ENCODE measurements around the gene MGLL.

MGLL gene

DNA sequence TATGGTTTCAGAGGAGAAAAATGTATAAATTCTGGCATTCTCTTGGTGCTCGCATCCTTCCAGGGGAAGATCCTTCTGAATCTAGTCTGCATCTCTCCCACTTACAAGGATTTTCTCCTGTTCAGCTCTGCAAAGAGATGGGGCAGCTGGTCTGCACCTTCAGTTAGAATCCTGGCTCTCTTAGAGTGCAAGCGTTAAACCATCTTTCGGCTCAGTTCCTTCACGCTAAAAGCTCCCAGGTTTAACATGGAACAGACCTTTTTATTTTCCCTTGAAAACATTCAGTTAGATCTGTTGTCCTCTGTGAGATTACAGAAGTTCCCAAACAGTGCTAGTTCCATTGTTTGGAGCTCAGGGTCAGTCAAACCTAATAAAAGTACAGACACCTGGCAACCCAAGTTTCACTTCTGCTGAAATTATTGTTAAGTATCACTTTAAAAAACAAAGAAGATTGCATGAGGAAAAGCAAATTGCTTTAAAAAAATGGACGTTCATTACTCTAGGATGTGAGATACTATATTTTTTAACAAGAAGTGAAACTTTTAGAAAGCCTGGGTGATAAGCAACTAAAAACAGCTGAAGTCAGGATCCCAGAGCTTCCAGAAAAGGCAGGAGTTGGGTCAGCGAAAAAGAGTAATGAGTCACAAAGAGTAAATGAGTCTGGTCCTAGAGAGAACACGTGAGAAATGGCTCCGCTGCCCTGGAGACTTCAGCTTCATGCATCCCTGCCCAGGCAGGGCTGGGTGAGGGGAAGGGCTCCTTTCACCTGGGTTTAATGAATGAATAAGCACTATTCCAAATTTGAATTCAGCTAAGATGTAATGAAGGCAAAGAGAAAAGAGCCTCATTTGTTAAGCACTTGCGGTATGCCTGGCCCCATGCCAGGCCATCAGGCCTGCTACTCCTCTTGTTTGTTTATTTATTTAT is 86.3 kb downstream of the MGLL start:
- TF ChIP-seq, protein P1, sequence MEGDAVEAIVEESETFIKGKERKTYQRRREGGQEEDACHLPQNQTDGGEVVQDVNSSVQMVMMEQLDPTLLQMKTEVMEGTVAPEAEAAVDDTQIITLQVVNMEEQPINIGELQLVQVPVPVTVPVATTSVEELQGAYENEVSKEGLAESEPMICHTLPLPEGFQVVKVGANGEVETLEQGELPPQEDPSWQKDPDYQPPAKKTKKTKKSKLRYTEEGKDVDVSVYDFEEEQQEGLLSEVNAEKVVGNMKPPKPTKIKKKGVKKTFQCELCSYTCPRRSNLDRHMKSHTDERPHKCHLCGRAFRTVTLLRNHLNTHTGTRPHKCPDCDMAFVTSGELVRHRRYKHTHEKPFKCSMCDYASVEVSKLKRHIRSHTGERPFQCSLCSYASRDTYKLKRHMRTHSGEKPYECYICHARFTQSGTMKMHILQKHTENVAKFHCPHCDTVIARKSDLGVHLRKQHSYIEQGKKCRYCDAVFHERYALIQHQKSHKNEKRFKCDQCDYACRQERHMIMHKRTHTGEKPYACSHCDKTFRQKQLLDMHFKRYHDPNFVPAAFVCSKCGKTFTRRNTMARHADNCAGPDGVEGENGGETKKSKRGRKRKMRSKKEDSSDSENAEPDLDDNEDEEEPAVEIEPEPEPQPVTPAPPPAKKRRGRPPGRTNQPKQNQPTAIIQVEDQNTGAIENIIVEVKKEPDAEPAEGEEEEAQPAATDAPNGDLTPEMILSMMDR (IDR thresholded peaks at IDR 0.05): no peak
- TF ChIP-seq ZFX (IDR thresholded peaks at IDR 0.05; ENCODE audit: borderline replicate concordance): no peak
- no peak overlapping the region for H3K27ac ChIP-seq

DNA sequence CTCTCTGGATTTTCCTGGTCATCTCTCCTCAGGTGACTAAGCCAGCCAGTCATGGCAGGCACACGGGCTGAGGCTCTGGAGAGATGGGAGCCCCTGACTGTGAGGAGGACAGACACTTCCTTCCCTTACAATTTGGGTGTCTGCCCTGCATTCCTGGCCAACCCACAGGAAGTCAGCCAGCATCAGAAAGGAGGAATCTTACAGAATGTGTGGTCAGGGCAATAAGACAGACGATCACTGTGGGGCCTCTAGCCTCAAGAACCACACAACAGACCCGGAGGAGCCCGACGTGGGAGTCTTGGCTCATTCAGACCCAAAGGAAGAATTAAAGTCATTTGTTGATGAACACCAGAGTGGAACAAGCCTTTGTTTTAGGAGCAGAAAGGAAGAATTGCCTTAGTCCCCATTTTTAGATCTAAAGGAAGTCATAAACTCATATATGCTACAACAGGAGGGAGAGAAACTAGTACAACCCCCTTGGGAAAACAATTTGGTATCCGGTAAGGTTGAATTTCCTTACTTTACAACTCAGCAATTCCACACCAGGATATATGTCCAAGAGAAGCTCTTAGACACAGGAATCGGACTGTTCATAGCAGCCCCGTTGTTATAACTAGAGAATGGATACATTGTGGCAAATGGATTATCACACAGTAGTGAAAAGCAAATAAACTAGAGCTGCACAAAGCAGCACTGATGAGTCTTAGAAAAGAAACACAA is 87.4 kb downstream of the MGLL start:
- no peak overlapping the region for H3K27ac ChIP-seq
- TF ChIP-seq, protein P1 (IDR thresholded peaks at IDR 0.05): no peak
- TF ChIP-seq ZFX (IDR thresholded peaks at IDR 0.05; ENCODE audit: borderline replicate concordance): no peak

DNA sequence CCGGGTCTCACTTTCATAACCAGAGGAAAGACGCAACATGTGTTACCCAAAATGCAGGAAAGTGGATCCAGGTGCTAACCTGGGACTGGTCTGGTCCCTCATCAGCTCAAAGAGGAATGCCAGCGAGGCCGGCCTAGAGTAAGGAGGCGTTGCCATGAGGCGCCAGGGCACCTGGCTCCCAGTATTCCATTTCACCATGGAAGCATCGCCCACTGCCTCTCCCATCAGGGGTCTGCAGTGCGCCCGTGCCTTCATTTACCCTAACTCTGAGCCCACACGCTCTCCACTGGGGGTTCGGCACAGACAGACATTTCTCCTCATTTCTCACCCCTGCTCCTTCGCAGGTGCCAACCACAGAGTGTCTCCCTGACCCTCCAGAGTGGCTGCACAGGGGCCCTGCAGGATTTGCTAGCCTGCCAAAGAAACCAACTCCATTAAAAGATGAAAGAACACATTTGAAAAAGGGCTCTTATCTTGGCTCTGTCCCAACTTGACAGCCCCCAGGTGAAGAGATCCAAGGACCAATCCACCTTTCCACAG is 88.1 kb downstream of the MGLL start:
- H3K27ac ChIP-seq: no peak overlapping the region
- TF ChIP-seq, protein P1 (IDR thresholded peaks at IDR 0.05): no peak
- no peak for TF ChIP-seq ZFX (IDR thresholded peaks at IDR 0.05; ENCODE audit: borderline replicate concordance)

DNA sequence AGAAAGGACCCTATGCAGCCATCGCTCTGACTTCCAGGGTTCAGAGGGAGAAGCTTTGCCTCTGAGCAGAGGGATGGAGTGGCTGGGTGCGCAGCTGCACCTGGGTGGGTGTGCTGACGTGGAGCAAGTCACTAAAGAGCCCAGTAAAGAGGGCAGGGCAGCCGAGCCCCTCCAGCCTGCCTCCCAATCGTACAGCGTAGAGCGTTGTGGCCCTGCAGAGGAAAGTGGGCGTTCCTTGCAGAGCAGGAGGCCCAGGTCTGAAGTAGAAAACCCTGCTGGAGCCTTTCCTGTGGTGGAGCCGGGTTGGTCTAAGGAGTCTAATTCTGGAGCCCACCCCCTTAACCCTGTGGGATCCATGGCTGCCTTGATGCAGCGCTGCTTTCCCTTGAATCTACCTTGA is 88.5 kb downstream of the MGLL start:
- no peak for TF ChIP-seq ZFX (IDR thresholded peaks at IDR 0.05; ENCODE audit: borderline replicate concordance)
- TF ChIP-seq, protein P1 (IDR thresholded peaks at IDR 0.05): no peak
- H3K27ac ChIP-seq: no peak overlapping the region

DNA sequence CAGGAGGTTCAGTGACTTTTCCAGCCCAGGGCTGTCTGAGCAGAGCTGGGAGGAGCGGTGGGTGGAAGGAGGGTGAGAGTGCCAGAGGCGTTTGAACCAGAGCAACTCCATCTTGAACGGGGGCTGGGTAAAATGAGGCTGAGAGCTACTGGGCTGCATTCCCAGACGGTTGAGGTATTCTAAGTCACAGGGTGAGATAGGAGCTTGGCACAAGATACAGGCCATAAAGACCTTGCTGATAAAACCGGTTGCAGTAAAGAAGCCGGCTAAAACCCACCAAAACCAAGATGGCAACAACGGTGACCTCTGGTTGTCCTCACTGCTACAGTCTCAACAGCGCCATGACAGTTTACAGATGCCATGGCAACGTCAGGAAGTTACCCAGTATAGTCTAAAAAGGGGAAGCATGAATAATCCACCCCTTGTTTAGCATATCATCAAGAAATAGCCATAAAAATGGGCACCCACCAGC is 89.4 kb downstream of the MGLL start:
- TF ChIP-seq, protein P1 (IDR thresholded peaks at IDR 0.05): no peak
- H3K27ac ChIP-seq: no peak overlapping the region

DNA sequence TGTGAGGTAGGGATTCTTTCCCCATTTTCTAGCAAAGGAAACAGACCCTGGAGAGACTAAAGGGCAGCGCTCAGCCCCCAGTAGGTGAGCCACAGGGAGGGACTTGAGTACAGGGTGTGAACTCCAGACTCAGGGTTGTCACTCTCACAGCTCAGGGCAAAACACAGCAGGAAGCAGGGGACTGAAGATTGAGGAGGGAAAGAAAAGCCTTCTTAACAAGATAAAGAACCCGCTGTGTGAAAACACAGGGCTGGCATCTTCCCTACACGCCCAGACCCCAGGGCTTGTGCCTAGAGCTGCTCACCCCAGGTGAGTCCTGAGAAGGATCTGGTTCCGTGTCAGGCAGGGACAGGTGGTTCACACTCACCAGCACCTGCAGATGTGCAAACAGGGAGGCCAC is 90.0 kb downstream of the MGLL start:
- H3K27ac ChIP-seq: no peak overlapping the region
- TF ChIP-seq, protein P1 (IDR thresholded peaks at IDR 0.05): no peak
- no peak for TF ChIP-seq ZFX (IDR thresholded peaks at IDR 0.05; ENCODE audit: borderline replicate concordance)

Data from 22Rv1 (cell line).